ENCODE results near the gene MAP2K5.

GRCh38 chr15:67573194-67573593, 30.7 kb downstream of the MAP2K5 start:
- TF ChIP-seq, protein P1, sequence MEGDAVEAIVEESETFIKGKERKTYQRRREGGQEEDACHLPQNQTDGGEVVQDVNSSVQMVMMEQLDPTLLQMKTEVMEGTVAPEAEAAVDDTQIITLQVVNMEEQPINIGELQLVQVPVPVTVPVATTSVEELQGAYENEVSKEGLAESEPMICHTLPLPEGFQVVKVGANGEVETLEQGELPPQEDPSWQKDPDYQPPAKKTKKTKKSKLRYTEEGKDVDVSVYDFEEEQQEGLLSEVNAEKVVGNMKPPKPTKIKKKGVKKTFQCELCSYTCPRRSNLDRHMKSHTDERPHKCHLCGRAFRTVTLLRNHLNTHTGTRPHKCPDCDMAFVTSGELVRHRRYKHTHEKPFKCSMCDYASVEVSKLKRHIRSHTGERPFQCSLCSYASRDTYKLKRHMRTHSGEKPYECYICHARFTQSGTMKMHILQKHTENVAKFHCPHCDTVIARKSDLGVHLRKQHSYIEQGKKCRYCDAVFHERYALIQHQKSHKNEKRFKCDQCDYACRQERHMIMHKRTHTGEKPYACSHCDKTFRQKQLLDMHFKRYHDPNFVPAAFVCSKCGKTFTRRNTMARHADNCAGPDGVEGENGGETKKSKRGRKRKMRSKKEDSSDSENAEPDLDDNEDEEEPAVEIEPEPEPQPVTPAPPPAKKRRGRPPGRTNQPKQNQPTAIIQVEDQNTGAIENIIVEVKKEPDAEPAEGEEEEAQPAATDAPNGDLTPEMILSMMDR (IDR thresholded peaks at IDR 0.05) = no peak
- TF ChIP-seq ZFX (IDR thresholded peaks at IDR 0.05; ENCODE audit: borderline replicate concordance) = no peak
